Sigmoid colon (tissue), 7 donors: ENCODE results near the gene ABCA9. TPM values are rescaled to one million over a fixed set of nuclear protein-coding genes. Genes with fewer than 3 reads are reported as not detected.

Experiments used
- DNase-seq: peaks from one replicate; pipeline ENCODE4 v3.0.0-alpha.2; 2019
- H3K27ac ChIP-seq, 4 donors: fragments of 200-600 bp; sonication (generic); one replicate each; pipeline ENCODE4 v1.5.1; 2016 to 2019; ENCODE audit warnings: mild to moderate bottlenecking in 1 of 4
- H3K27me3 ChIP-seq, 3 donors: fragments of 200-600 bp; sonication (generic); one replicate each; pipeline ENCODE4 v1.5.1; 2019; ENCODE audit warnings: mild to moderate bottlenecking in 1 of 3
- H3K36me3 ChIP-seq, 4 donors: fragments of 200-600 bp; sonication (generic); one replicate each; pipeline ENCODE4 v1.5.1; 2016 to 2019
- H3K4me1 ChIP-seq, 4 donors: fragments of 200-600 bp; sonication (generic); one replicate each; pipeline ENCODE4 v1.5.1; 2017 to 2019
- H3K4me3 ChIP-seq, 4 donors: fragments of 200-600 bp; sonication (generic); one replicate each; pipeline ENCODE4 v1.5.1; 2017 to 2019; ENCODE audit warnings: mild to moderate bottlenecking in 2 of 4, moderate library complexity in 1 of 4
- H3K9me3 ChIP-seq, 4 donors: fragments of 200-600 bp in 3 of 4; sonication (generic) in 3 of 4; one replicate each; pipeline versions ENCODE4 v1.5.1 to v1.6.1; 2013 to 2019
- CTCF ChIP-seq, 4 experiments: fragments of 450-650 bp in 3 of 4; fragments of 200-600 bp in 1 of 4; IDR thresholded peaks; one replicate each; pipeline ENCODE4 v1.5.1; 2016 to 2019; ENCODE audit warnings: antibody characterized with exemption in 4 of 4, mild to moderate bottlenecking in 3 of 4, moderate library complexity in 2 of 4
- EP300 ChIP-seq, 4 donors: sonication (generic); formaldehyde crosslinking; IDR thresholded peaks; one replicate each; pipeline ENCODE4 v1.6.1; 2017; ENCODE audit warnings: antibody characterized with exemption in 4 of 4
- POLR2A ChIP-seq, 2 donors: fragments of 450-650 bp; IDR thresholded peaks; one replicate each; pipeline ENCODE4 v1.6.1; 2016; ENCODE audit warnings: antibody characterized with exemption in 2 of 2, mild to moderate bottlenecking in 2 of 2, moderate library complexity in 2 of 2
- POLR2AphosphoS5 ChIP-seq, 4 donors: sonication (generic); formaldehyde crosslinking; IDR thresholded peaks; one replicate each; pipeline ENCODE4 v1.6.1; 2017; ENCODE audit warnings: antibody characterized with exemption in 4 of 4
- WGBS, 2 donors: extraction: QIAGEN DNeasy Blood & Tissue Kit; methylation state at CpG; one replicate each; pipeline ENCODE4 v1.1.7; 2013; 5-methylcytosine and 5-hydroxymethylcytosine counted together
- intact Hi-C: fragments of 100-400 bp; cut with DNase I; formaldehyde crosslinking; loops from one replicate; pipeline ENCODE4 v1.15.1; 2023
- polyA plus RNA-seq, 3 donors: library from polyadenylated mRNA; stranded (reverse); fragments of 200-250 nt; gene quantifications; one replicate each; pipeline ENCODE4 v1.2.3, GENCODE V29; 2013
- total RNA-seq, 4 donors: library from RNA; depleted of rRNA; stranded (reverse); fragments of >200 nt; gene quantifications; one replicate each; pipeline ENCODE4 v1.1.0, GENCODE V29; 2016
- donor health status: healthy with polysubstance abuse.
- donor health status: Bipolar disorder and iron deficiency.
- donor health status: healthy.

ABCA9 gene
- total and polyA plus RNA-seq, 7 donors: 0.23 to 74.5 (median 11.1) TPM

DNA sequence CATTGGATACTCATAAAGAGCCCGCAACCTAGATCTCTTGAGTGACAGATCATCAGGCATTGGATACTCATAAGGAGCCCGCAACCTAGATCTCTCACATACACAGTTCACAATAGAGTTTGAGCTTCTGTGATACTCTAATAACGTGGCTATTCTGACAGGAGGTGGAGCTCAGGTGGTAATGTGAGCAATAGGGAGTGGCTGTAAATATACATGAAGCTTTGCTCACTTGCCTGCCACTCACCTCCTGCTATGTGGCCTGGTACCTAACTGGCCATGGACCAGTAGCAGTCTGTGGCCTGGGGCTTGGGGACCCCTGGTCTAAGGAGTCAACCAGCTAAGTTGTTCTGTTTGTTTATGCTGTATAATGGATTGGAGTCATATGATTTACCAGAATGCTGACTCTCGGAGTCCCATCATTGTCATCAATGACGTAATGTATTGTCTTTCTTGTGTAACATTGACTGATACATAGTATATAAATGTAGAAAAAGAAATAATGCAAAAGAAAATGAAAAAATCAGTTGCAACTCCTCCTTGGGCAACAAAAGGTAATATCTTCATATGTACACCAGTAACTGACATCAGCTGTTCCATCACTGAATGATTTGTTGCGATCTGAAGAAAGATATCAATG lies 17.5 kb downstream of the ABCA9 start:
- H3K27ac ChIP-seq: no peak overlapping the region
- no peak for DNase-seq
- TF ChIP-seq CTCF (IDR thresholded peaks at IDR 0.05) (no peak), EP300 (IDR thresholded peaks at IDR 0.05) (no peak), POLR2A (IDR thresholded peaks at IDR 0.05) (no peak), POLR2AphosphoS5 (IDR thresholded peaks at IDR 0.05) (no peak)
- H3K4me3 ChIP-seq: no peak overlapping the region
- WGBS, 2 donors: 80 to 84% methylated on average over 6 of the region's 6 CpGs
- no peaks in the 10 kb centered on the region for H3K4me1 ChIP-seq
- no peaks in the 10 kb centered on the region for H3K27me3 ChIP-seq
- intact Hi-C loops: no loop called here
- peaks cover 0 to 2% (median 0%) of the 10 kb centered on the region in 4 donors for H3K9me3 ChIP-seq
- peaks cover 0 to 4% (median 0%) of the 10 kb centered on the region in 4 donors for H3K36me3 ChIP-seq

GRCh38 chr17:69042308-69042707 lies 18.4 kb downstream of the ABCA9 start:
- TF ChIP-seq EP300 (IDR thresholded peaks at IDR 0.05): no peak
- TF ChIP-seq POLR2A (IDR thresholded peaks at IDR 0.05): no peak
- TF ChIP-seq CTCF (IDR thresholded peaks at IDR 0.05): no peak
- no peak for TF ChIP-seq POLR2AphosphoS5 (IDR thresholded peaks at IDR 0.05)
- WGBS, 2 donors: 41 to 81% methylated on average over 5 of the region's 5 CpGs
- intact Hi-C loops: no loop called here

GRCh38 chr17:69031839-69032238 lies 28.9 kb downstream of the ABCA9 start:
- no peaks in the 10 kb centered on the region for H3K36me3 ChIP-seq
- 83 to 94% methylated on average over 3 of the region's 3 CpGs for WGBS, 2 donors
- intact Hi-C loops: no loop called here

More at GRCh38 chr17:69042308-69042707, 18.4 kb downstream of the ABCA9 start:
- no peak for DNase-seq
- Histone ChIP-seq H3K4me3 (no peak overlapping the region), H3K9me3 (peaks cover 0 to 4% (median 2%) of the 10 kb centered on the region in 4 donors), H3K27me3 (no peaks in the 10 kb centered on the region), H3K27ac (no peak overlapping the region), H3K36me3 (peaks cover 0 to 4% (median 0%) of the 10 kb centered on the region in 4 donors), H3K4me1 (no peaks in the 10 kb centered on the region)

DNA sequence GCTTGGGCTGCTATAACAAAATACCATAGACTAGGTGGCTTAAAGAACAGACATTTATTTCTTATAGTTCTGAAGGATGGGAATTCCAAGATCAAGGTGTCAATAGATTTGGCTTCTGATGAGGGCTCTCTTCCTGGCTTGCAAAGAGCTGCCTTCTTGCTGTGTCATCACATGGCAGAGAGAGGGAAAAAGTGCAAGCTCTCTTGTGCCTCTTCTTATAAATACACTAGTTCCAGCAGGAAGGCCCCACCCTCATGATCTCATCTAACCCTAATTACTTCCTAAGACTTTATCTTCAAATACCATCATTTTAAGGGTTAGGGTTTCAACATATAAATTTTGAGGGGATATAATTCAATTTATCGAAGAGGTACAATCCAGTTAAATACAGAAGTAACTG lies 30.6 kb downstream of the ABCA9 start:
- DNase-seq: no peak
- Histone ChIP-seq H3K27me3 (no peaks in the 10 kb centered on the region), H3K36me3 (no peaks in the 10 kb centered on the region), H3K27ac (no peak overlapping the region), H3K4me1 (no peaks in the 10 kb centered on the region), H3K4me3 (no peak overlapping the region), H3K9me3 (no peaks in the 10 kb centered on the region)
- no peak for TF ChIP-seq EP300 (IDR thresholded peaks at IDR 0.05)
- no peak for TF ChIP-seq CTCF (IDR thresholded peaks at IDR 0.05)
- no peak for TF ChIP-seq POLR2A (IDR thresholded peaks at IDR 0.05)
- no peak for TF ChIP-seq POLR2AphosphoS5 (IDR thresholded peaks at IDR 0.05)
- 95 to 98% methylated on average over 1 of the region's 1 CpG for WGBS, 2 donors
- intact Hi-C loops: no loop called here

More at GRCh38 chr17:69031839-69032238, 28.9 kb downstream of the ABCA9 start:
- TF ChIP-seq CTCF (IDR thresholded peaks at IDR 0.05): no peak
- no peak for TF ChIP-seq POLR2AphosphoS5 (IDR thresholded peaks at IDR 0.05)
- TF ChIP-seq EP300 (IDR thresholded peaks at IDR 0.05): no peak
- no peak for TF ChIP-seq POLR2A (IDR thresholded peaks at IDR 0.05)
- Histone ChIP-seq H3K27ac (no peak overlapping the region), H3K4me3 (no peak overlapping the region), H3K9me3 (no peaks in the 10 kb centered on the region), H3K4me1 (no peaks in the 10 kb centered on the region), H3K27me3 (no peaks in the 10 kb centered on the region)
- DNase-seq: no peak

DNA sequence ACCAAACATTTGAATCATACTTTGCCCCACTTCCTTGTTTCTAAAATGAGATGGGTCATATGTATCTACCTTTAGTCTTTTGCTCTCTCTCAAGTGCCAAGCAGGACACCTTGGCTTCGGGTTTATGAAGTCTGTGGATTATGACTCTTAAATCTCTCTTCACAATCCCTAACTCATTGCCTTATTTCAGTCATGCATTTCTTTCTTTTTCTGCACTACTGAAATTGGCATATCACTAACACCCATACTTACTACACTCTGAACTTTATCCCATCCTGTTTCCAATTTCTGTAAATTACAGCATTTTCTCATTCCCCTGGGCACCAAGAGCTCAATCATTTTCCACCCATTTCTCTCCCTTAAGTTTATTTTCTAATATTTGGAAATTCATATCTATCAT lies 42.0 kb downstream of the ABCA9 start:
- intact Hi-C loops: no loop called here
- TF ChIP-seq EP300 (IDR thresholded peaks at IDR 0.05): no peak
- TF ChIP-seq POLR2AphosphoS5 (IDR thresholded peaks at IDR 0.05): no peak
- TF ChIP-seq POLR2A (IDR thresholded peaks at IDR 0.05): no peak
- no peak for TF ChIP-seq CTCF (IDR thresholded peaks at IDR 0.05)
- 63 to 84% methylated on average over 1 of the region's 1 CpG for WGBS, 2 donors

More for the DNA sequence above, 42.0 kb downstream of the ABCA9 start:
- Histone ChIP-seq H3K27ac (no peak overlapping the region), H3K36me3 (no peaks in the 10 kb centered on the region), H3K9me3 (no peaks in the 10 kb centered on the region), H3K4me3 (no peak overlapping the region), H3K27me3 (no peaks in the 10 kb centered on the region), H3K4me1 (no peaks in the 10 kb centered on the region)
- DNase-seq: no peak
